ENCODE data around the gene TSEN54. TPM values are rescaled to one million over a fixed set of nuclear protein-coding genes. Genes with fewer than 3 reads are reported as not detected.

The TSEN54 gene
- total and polyA plus RNA-seq, 2 experiments from 2014 or later: 45.9 to 62.5 TPM

DNA sequence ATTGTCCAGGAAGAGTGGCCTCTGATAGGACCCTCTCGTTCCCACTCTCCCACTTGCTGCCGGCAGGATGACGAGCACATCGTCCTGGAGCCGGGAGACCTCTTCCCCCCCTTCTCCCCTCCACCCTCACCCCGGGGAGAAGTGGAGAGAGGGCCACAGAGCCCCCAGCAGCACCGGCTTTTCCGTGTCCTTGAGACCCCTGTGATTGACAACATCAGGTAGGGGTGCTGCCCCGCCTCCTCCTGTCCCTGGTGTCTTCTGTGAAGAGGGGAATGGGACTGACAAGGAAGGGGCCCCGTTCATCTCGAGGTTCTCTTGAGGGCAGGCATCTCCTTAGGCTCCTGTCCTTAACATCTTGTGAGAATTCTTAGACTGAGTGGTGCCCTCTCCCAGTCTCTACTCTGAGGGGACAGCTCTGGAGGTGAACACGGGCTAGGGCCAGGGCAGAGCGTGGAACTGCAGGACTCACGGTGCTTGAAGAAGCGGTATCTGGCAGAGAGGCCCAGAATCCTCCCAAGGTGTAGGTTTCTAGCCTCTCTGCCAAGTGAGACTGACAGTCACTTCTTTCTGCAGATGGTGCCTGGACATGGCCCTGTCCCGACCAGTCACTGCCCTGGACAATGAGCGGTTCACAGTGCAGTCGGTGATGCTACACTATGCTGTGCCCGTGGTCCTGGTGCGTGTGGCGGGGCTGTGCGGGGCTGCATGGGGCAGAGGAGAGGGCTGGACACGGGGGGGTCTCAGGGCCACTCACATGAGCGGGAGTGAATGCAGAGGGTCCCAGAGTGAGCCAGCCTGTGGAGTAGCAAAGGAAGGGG lies 27.4 kb upstream of the TSEN54 start:
- no peak overlapping the region for H2AFZ ChIP-seq
- no peaks in the 10 kb centered on the region for H3K4me1 ChIP-seq (ENCODE audit: insufficient read depth)
- Mint-ChIP-seq H3K27me3 (ENCODE audit: insufficient read depth, low read depth, poor library complexity) (peaks cover 8% of the 10 kb centered on the region), H3K4me3 (no peak overlapping the region), H3K4me1 (peaks cover 9% of the 10 kb centered on the region), H3K36me3 (ENCODE audit: low read depth) (no peaks in the 10 kb centered on the region; the same call in 2 of the 3 replicates), H3K27ac (no peak overlapping the region), H3K9me3 (no peaks in the 10 kb centered on the region)
- no peaks in the 10 kb centered on the region for H3K27me3 ChIP-seq (ENCODE audit: insufficient read depth)
- H3K79me2 ChIP-seq (replicated peaks; ENCODE audit: insufficient read depth): no peaks in the 10 kb centered on the region
- H3K4me3 ChIP-seq: no peak overlapping the region
- TF ChIP-seq ZNF114 (CRISPR knock-in tag; IDR thresholded peaks at IDR 0.05): no peak
- TF ChIP-seq STAT1 (IDR thresholded peaks at IDR 0.05; ENCODE audit: unreplicated experiment): no peak
- TF ChIP-seq REST (IDR thresholded peaks at IDR 0.05; ENCODE audit: unreplicated experiment): no peak
- TF ChIP-seq NANOG (IDR thresholded peaks at IDR 0.05; ENCODE audit: borderline replicate concordance): no peak
- no peak for TF ChIP-seq EZH2phosphoT487 (IDR thresholded peaks at IDR 0.05; ENCODE audit: unreplicated experiment)
- TF ChIP-seq JUNB (IDR thresholded peaks at IDR 0.05; ENCODE audit: unreplicated experiment): no peak
- TF ChIP-seq EZH2 (IDR thresholded peaks at IDR 0.05; ENCODE audit: low read depth, unreplicated experiment): no peak
- no peak for TF ChIP-seq CREB1 (CRISPR knock-in tag; IDR thresholded peaks at IDR 0.05; ENCODE audit: low read depth)
- no peak for TF ChIP-seq ETS1 (IDR thresholded peaks at IDR 0.05)
- no peak for TF ChIP-seq CTCF (conservative IDR thresholded peaks at IDR 0.05; ENCODE audit: low read depth in 2 of 2)
- no peak for TF ChIP-seq ZNF462 (CRISPR knock-in tag; IDR thresholded peaks at IDR 0.05)
- no peak for TF ChIP-seq POLR2AphosphoS5 (IDR thresholded peaks at IDR 0.05; ENCODE audit: low read depth)
- no peak for TF ChIP-seq ZNF331 (CRISPR knock-in tag; IDR thresholded peaks at IDR 0.05; ENCODE audit: low read depth)
- H3K36me3 ChIP-seq (ENCODE audit: insufficient read depth): no peaks in the 10 kb centered on the region
- DNase-seq (ENCODE audit: low spot score): no peak
- H4K20me1 ChIP-seq (replicated peaks; ENCODE audit: insufficient read depth): no peaks in the 10 kb centered on the region
- no peak for ATAC-seq
- H3F3A ChIP-seq (replicated peaks; ENCODE audit: low read depth): no peaks in the 10 kb centered on the region
- no peak overlapping the region for H3K27ac ChIP-seq (ENCODE audit: low read depth)
- no peaks in the 10 kb centered on the region for H3K9me2 ChIP-seq (ENCODE audit: insufficient read depth)
- H3K4me2 ChIP-seq: no peak overlapping the region

Data from GM23338 (cell line).